GM12864 (cell line): ENCODE results near the gene TMEM222.
A peak's percentile ranks its signal among the peaks of the same experiment; 100 is the strongest.

Experiments
- DNase-seq: peaks from one replicate; pipeline ENCODE4 v3.0.0-alpha.2; 2011; ENCODE audit warnings: low read depth
- H3K4me3 ChIP-seq: 2 replicates; pipeline ENCODE4 v1.5.1; 2011; ENCODE audit warnings: mild to moderate bottlenecking, low read depth, low read length, control low read depth
- TF ChIP-seq, protein P1 (sequence below): IDR thresholded peaks from 2 replicates; pipeline ENCODE4 v1.5.1; 2011; ENCODE audit warnings: low read depth, mild to moderate bottlenecking, moderate library complexity, low read length, control low read depth, inconsistent platforms; ENCODE audit errors: missing control alignments

Gene TMEM222

GRCh38 chr1:27346991-27347624 is 25.1 kb downstream of the TMEM222 start:
- TF ChIP-seq, protein P1, sequence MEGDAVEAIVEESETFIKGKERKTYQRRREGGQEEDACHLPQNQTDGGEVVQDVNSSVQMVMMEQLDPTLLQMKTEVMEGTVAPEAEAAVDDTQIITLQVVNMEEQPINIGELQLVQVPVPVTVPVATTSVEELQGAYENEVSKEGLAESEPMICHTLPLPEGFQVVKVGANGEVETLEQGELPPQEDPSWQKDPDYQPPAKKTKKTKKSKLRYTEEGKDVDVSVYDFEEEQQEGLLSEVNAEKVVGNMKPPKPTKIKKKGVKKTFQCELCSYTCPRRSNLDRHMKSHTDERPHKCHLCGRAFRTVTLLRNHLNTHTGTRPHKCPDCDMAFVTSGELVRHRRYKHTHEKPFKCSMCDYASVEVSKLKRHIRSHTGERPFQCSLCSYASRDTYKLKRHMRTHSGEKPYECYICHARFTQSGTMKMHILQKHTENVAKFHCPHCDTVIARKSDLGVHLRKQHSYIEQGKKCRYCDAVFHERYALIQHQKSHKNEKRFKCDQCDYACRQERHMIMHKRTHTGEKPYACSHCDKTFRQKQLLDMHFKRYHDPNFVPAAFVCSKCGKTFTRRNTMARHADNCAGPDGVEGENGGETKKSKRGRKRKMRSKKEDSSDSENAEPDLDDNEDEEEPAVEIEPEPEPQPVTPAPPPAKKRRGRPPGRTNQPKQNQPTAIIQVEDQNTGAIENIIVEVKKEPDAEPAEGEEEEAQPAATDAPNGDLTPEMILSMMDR: no peak
- no peak for DNase-seq
- H3K4me3 ChIP-seq: no peak overlapping the region

GRCh38 chr1:27348861-27349783 is 27.2 kb downstream of the TMEM222 start:
- H3K4me3 ChIP-seq: peak overlapping the region; percentile 1; the same call in 1 of the 2 replicates
- TF ChIP-seq, protein P1: no peak
- no peak for DNase-seq

DNA sequence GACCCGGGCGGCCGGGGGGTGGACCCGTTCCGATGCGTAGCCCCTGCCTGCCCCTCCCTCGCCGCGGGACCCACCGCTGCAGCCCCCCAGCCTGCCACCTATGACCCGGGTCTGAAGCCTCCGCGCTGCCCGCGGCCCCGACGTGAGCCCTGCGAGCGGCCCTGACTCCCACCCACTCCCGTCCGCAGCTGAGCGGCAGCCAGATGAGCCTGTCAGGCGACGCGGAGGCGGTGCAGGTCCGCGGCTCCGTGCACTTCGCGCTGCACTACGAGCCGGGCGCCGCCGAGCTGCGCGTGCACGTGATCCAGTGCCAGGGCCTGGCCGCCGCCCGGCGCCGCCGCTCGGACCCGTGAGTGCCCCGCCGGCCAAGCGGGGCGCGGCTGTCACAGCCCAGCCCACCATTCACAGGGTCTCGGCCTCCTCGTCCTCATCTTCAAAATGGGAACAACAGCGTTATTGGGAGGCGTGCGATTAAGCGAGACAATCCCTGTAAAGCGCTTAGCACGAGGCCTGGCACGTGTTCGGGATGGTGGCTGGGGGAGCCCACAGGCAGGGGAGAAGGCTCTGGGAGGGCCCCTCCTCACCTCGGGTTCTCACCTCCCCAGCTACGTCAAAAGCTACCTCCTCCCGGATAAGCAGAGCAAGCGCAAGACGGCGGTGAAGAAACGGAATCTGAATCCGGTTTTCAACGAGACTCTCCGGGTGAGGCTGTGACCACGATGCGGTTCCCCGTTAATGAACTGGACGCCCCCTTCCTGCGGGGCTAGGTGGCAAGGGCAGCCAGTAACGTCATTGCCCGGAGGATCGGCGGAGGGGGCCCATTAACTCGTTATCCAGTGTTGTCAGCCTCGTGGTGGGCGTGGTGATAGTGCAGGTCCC is 28.1 kb downstream of the TMEM222 start:
- TF ChIP-seq, protein P1: no peak
- no peak overlapping the region; the same call in 1 of the 2 replicates for H3K4me3 ChIP-seq
- DNase-seq: no peak

DNA sequence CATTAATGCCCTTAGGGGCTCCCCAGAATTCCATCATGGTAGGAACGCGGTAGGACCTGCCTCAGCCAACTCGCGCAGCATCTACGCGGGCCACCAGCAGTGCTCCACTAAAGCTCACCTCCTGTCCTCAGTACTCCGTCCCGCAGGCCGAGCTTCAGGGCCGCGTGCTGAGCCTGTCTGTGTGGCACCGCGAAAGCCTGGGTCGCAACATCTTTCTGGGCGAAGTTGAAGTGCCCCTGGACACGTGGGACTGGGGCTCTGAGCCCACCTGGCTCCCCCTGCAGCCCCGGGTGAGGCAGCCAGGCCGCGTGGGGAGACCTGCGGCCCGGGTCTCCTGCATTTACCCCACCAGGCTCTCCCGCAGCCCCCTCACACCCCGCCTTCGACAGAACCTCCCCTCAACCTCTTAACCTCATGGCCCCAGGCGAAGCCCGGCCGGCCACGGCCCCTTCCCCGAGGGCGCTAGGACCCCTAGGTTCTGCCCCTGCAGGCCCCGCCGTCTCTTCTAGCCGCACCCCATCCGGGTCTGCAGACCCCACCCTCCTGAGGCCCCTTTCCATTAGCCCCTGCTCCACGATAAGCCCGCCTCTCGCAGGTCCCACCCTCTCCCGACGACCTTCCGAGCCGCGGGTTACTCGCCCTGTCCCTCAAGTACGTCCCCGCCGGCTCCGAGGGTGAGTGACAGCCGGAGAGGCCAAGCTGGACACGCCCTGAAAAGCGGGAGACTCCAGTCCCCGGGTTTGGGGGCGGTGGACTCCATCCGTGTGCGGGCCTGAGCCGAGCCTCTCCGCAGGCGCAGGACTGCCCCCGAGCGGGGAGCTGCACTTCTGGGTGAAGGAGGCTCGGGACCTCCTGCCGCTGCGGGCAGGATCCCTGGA is 28.9 kb downstream of the TMEM222 start:
- TF ChIP-seq, protein P1: no peak
- DNase-seq: no peak

GRCh38 chr1:27351541-27352107 is 29.7 kb downstream of the TMEM222 start:
- H3K4me3 ChIP-seq: no peak overlapping the region
- DNase-seq: no peak
- TF ChIP-seq, protein P1: no peak

More for the DNA sequence above, 28.9 kb downstream of the TMEM222 start:
- no peak overlapping the region for H3K4me3 ChIP-seq
